HepG2 (cell line): ENCODE results near the gene VKORC1L1. TPM values are rescaled to one million over a fixed set of nuclear protein-coding genes. Genes with fewer than 3 reads are reported as not detected.

Experiments used
- ATF7 ChIP-seq, 2 experiments: fragments of 450-650 bp in 1 of 2; sonication (generic) in 1 of 2; formaldehyde crosslinking in 1 of 2; IDR thresholded peaks; 2 replicates each; pipeline versions ENCODE4 v1.4.0 to v1.6.1; 2016 to 2020; ENCODE audit warnings: antibody characterized with exemption in 1 of 2, mild to moderate bottlenecking in 1 of 2, missing genetic modification reagents in 1 of 2
- CEBPG ChIP-seq: IDR thresholded peaks from 2 replicates; pipeline ENCODE4 v1.6.1; 2016
- FOSL1 ChIP-seq: sonication (generic); formaldehyde crosslinking; IDR thresholded peaks from 2 replicates; pipeline ENCODE4 v1.9.0; 2021; ENCODE audit warnings: missing genetic modification reagents, borderline replicate concordance
- FOSL2 ChIP-seq: sonication (generic); formaldehyde crosslinking; IDR thresholded peaks from 2 replicates; pipeline ENCODE4 v1.4.0; 2020; ENCODE audit warnings: missing genetic modification reagents
- FOXK1 ChIP-seq: sonication (generic); formaldehyde crosslinking; IDR thresholded peaks from 2 replicates; pipeline ENCODE4 v1.4.0; 2020; ENCODE audit warnings: low read depth, missing genetic modification reagents, borderline replicate concordance
- FOXP1 ChIP-seq, 2 experiments: fragments of 450-650 bp in 1 of 2; IDR thresholded peaks; 2 replicates each; pipeline ENCODE4 v1.6.1; 2017 to 2018; ENCODE audit warnings: antibody characterized with exemption in 1 of 2
- GATAD2A ChIP-seq: IDR thresholded peaks from 2 replicates; pipeline ENCODE4 v1.6.1; 2016
- HMG20A ChIP-seq: IDR thresholded peaks from 2 replicates; pipeline ENCODE4 v1.6.1; 2016; ENCODE audit warnings: borderline replicate concordance
- NR2F1 ChIP-seq, 2 experiments: fragments of 450-650 bp in 1 of 2; formaldehyde crosslinking in 1 of 2; IDR thresholded peaks; 2 replicates each; pipeline versions ENCODE4 v1.5.0 to v1.6.1; 2016 to 2020; ENCODE audit warnings: mild to moderate bottlenecking in 1 of 2, missing compliant biosample characterization in 1 of 2, missing genetic modification reagents in 1 of 2, moderate library complexity in 1 of 2
- NR2F6 ChIP-seq, 2 experiments: IDR thresholded peaks; 2 replicates each; pipeline ENCODE4 v1.6.1; 2016; ENCODE audit warnings: antibody characterized with exemption in 1 of 2, mild to moderate bottlenecking in 1 of 2
- RFX1 ChIP-seq: fragments of 450-650 bp; IDR thresholded peaks from 2 replicates; pipeline ENCODE4 v1.6.1; 2017
- SMC3 ChIP-seq: IDR thresholded peaks from 2 replicates; pipeline ENCODE4 v1.6.1; 2011; ENCODE audit warnings: low read length, improper control_type of control experiment
- SOX5 ChIP-seq: IDR thresholded peaks from 2 replicates; pipeline ENCODE4 v1.6.1; 2016; ENCODE audit warnings: borderline replicate concordance
- SOX6 ChIP-seq, 2 experiments: fragments of 450-650 bp in 1 of 2; sonication (generic) in 1 of 2; formaldehyde crosslinking in 1 of 2; IDR thresholded peaks; 2 replicates each; pipeline versions ENCODE4 v1.4.0 to v1.6.1; 2017 to 2020; ENCODE audit warnings: antibody characterized with exemption in 1 of 2, mild to moderate bottlenecking in 1 of 2, missing genetic modification reagents in 1 of 2
- ZNF484 ChIP-seq: sonication (generic); formaldehyde crosslinking; IDR thresholded peaks from 2 replicates; pipeline ENCODE4 v1.5.1; 2020; ENCODE audit warnings: mild to moderate bottlenecking, low read depth, missing genetic modification reagents, borderline replicate concordance
- ZNF510 ChIP-seq: sonication (generic); formaldehyde crosslinking; IDR thresholded peaks from 2 replicates; pipeline ENCODE4 v1.4.0; 2020; ENCODE audit warnings: low read depth, mild to moderate bottlenecking, missing genetic modification reagents
- ZNF761 ChIP-seq: sonication (generic); formaldehyde crosslinking; conservative IDR thresholded peaks from 2 replicates; pipeline ENCODE4 v1.4.0; 2020; ENCODE audit warnings: mild to moderate bottlenecking, missing genetic modification reagents
- ZZZ3 ChIP-seq: sonication (generic); formaldehyde crosslinking; IDR thresholded peaks from 2 replicates; pipeline ENCODE4 v1.4.0; 2020; ENCODE audit warnings: missing genetic modification reagents, mild to moderate bottlenecking, borderline replicate concordance
- polyA plus RNA-seq, 8 experiments: library from polyadenylated mRNA; depleted of rRNA in 3 of 8; stranded (reverse) in 7 of 8; unstranded in 1 of 8; fragments of >200 nt; fragmentation: Illumina TruSeq in 4 of 8; extraction: Trizol in 4 of 8; gene quantifications; 2 replicates each; pipeline versions ENCODE4 v1.2.1 to v1.2.3, GENCODE V29; 2011 to 2016; ENCODE audit warnings: low read depth in 4 of 8, missing spikeins in 1 of 8, mixed read lengths in 1 of 8; ENCODE audit not compliant: insufficient read depth in 1 of 8
- total RNA-seq, 5 experiments: library from RNA; depleted of rRNA; stranded (reverse); fragments of >200 nt; fragmentation: Illumina TruSeq; extraction: Trizol; gene quantifications; 2 replicates each; pipeline ENCODE4 v1.2.3, GENCODE V29; 2016; ENCODE audit warnings: low read depth in 1 of 5
- TF ChIP-seq, protein P1 (sequence below): sonication (generic); formaldehyde crosslinking; IDR thresholded peaks from 2 replicates; pipeline ENCODE4 v1.5.1; 2020; ENCODE audit warnings: mild to moderate bottlenecking, missing genetic modification reagents, borderline replicate concordance
- TF ChIP-seq, protein P2 (sequence below): sonication (generic); formaldehyde crosslinking; IDR thresholded peaks from 2 replicates; pipeline ENCODE4 v1.4.0; 2020; ENCODE audit warnings: mild to moderate bottlenecking, missing genetic modification reagents
- TF ChIP-seq, protein P3 (sequence below): sonication (generic); formaldehyde crosslinking; IDR thresholded peaks from 2 replicates; pipeline ENCODE4 v1.4.0; 2020; ENCODE audit warnings: mild to moderate bottlenecking, missing genetic modification reagents
- TF ChIP-seq, protein P4 (sequence below): sonication (generic); formaldehyde crosslinking; IDR thresholded peaks from 2 replicates; pipeline ENCODE4 v1.4.0; 2020; ENCODE audit warnings: missing genetic modification reagents

Gene VKORC1L1
- total and polyA plus RNA-seq, 2 of the 13 experiments (the other 11 are each of a cell fraction or from before 2014, with no cell fraction given) = 13.9 to 16.5 TPM

DNA sequence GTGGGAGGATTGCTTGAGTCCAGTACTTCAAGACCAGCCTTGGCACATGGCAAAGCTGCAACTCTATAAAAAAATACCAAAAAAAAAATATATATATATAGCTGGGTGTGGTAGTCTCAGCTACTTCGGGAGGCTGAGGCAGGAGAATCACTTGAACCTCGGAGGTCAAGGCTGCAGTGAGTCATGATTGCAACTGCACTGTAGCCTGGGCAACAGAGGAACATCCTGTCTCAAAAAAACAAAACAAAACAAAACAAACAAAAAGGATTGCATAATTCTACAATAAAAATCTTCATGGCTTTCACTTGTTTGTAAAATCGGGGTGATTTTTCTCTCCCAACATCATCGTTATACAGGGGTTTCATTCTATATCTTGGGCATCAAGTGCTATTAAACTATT lies 74.0 kb downstream of the VKORC1L1 start (continued):
- TF ChIP-seq, protein P1, sequence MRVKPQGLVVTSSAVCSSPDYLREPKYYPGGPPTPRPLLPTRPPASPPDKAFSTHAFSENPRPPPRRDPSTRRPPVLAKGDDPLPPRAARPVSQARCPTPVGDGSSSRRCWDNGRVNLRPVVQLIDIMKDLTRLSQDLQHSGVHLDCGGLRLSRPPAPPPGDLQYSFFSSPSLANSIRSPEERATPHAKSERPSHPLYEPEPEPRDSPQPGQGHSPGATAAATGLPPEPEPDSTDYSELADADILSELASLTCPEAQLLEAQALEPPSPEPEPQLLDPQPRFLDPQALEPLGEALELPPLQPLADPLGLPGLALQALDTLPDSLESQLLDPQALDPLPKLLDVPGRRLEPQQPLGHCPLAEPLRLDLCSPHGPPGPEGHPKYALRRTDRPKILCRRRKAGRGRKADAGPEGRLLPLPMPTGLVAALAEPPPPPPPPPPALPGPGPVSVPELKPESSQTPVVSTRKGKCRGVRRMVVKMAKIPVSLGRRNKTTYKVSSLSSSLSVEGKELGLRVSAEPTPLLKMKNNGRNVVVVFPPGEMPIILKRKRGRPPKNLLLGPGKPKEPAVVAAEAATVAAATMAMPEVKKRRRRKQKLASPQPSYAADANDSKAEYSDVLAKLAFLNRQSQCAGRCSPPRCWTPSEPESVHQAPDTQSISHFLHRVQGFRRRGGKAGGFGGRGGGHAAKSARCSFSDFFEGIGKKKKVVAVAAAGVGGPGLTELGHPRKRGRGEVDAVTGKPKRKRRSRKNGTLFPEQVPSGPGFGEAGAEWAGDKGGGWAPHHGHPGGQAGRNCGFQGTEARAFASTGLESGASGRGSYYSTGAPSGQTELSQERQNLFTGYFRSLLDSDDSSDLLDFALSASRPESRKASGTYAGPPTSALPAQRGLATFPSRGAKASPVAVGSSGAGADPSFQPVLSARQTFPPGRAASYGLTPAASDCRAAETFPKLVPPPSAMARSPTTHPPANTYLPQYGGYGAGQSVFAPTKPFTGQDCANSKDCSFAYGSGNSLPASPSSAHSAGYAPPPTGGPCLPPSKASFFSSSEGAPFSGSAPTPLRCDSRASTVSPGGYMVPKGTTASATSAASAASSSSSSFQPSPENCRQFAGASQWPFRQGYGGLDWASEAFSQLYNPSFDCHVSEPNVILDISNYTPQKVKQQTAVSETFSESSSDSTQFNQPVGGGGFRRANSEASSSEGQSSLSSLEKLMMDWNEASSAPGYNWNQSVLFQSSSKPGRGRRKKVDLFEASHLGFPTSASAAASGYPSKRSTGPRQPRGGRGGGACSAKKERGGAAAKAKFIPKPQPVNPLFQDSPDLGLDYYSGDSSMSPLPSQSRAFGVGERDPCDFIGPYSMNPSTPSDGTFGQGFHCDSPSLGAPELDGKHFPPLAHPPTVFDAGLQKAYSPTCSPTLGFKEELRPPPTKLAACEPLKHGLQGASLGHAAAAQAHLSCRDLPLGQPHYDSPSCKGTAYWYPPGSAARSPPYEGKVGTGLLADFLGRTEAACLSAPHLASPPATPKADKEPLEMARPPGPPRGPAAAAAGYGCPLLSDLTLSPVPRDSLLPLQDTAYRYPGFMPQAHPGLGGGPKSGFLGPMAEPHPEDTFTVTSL (CRISPR knock-in tag) = peak; percentile 24; the same call in 1 of the 2 replicates
- TF ChIP-seq SOX6 (IDR thresholded peaks at IDR 0.05) = no peak
- 0 out of 2 replicates have a peak, but pooled peaks have one; percentile 44 for TF ChIP-seq SOX6 (CRISPR knock-in tag; IDR thresholded peaks at IDR 0.05)
- TF ChIP-seq SMC3 = 0 out of 2 replicates have a peak, but pooled peaks have one; percentile 6
- TF ChIP-seq NR2F1 (CRISPR knock-in tag; IDR thresholded peaks at IDR 0.05) = peak; percentile 48 to 93; a peak in 2 of 4 replicates
- TF ChIP-seq ZNF761 = no peak
- TF ChIP-seq FOXK1 (CRISPR knock-in tag) = peak; percentile 55; the same call in 1 of the 2 replicates
- TF ChIP-seq RFX1 = peak; percentile 78
- TF ChIP-seq CEBPG (CRISPR knock-in tag) = peak; percentile 30; the same call in 1 of the 2 replicates
- TF ChIP-seq, protein P2, sequence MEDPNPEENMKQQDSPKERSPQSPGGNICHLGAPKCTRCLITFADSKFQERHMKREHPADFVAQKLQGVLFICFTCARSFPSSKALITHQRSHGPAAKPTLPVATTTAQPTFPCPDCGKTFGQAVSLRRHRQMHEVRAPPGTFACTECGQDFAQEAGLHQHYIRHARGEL (CRISPR knock-in tag) = no peak
- TF ChIP-seq, protein P3, sequence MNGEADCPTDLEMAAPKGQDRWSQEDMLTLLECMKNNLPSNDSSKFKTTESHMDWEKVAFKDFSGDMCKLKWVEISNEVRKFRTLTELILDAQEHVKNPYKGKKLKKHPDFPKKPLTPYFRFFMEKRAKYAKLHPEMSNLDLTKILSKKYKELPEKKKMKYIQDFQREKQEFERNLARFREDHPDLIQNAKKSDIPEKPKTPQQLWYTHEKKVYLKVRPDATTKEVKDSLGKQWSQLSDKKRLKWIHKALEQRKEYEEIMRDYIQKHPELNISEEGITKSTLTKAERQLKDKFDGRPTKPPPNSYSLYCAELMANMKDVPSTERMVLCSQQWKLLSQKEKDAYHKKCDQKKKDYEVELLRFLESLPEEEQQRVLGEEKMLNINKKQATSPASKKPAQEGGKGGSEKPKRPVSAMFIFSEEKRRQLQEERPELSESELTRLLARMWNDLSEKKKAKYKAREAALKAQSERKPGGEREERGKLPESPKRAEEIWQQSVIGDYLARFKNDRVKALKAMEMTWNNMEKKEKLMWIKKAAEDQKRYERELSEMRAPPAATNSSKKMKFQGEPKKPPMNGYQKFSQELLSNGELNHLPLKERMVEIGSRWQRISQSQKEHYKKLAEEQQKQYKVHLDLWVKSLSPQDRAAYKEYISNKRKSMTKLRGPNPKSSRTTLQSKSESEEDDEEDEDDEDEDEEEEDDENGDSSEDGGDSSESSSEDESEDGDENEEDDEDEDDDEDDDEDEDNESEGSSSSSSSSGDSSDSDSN (CRISPR knock-in tag) = no peak
- TF ChIP-seq NR2F6 (IDR thresholded peaks at IDR 0.05) = peak; percentile 55
- peak; percentile 77; the same call in 1 of the 2 replicates for TF ChIP-seq NR2F6 (CRISPR knock-in tag; IDR thresholded peaks at IDR 0.05)
- TF ChIP-seq ZNF484 (CRISPR knock-in tag) = no peak
- peak; percentile 96 for TF ChIP-seq FOSL2
- TF ChIP-seq, protein P4, sequence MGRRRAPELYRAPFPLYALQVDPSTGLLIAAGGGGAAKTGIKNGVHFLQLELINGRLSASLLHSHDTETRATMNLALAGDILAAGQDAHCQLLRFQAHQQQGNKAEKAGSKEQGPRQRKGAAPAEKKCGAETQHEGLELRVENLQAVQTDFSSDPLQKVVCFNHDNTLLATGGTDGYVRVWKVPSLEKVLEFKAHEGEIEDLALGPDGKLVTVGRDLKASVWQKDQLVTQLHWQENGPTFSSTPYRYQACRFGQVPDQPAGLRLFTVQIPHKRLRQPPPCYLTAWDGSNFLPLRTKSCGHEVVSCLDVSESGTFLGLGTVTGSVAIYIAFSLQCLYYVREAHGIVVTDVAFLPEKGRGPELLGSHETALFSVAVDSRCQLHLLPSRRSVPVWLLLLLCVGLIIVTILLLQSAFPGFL (CRISPR knock-in tag) = no peak
- no peak for TF ChIP-seq ZNF510 (CRISPR knock-in tag)
- 0 out of 2 replicates have a peak, but pooled peaks have one; percentile 22 for TF ChIP-seq ATF7 (IDR thresholded peaks at IDR 0.05)
- no peak for TF ChIP-seq ATF7 (CRISPR knock-in tag; IDR thresholded peaks at IDR 0.05)
- peak; percentile 60 for TF ChIP-seq GATAD2A (CRISPR knock-in tag)
- TF ChIP-seq ZZZ3 (CRISPR knock-in tag) = no peak
- TF ChIP-seq FOSL1 (CRISPR knock-in tag) = peak; percentile 69
- TF ChIP-seq FOXP1 (IDR thresholded peaks at IDR 0.05) = no peak
- peak; percentile 61 for TF ChIP-seq FOXP1 (CRISPR knock-in tag; IDR thresholded peaks at IDR 0.05)
- TF ChIP-seq SOX5 (CRISPR knock-in tag) = peak; percentile 19; the same call in 1 of the 2 replicates
- TF ChIP-seq HMG20A (CRISPR knock-in tag) = peak; percentile 23; the same call in 1 of the 2 replicates
